Measurements from ENCODE around the gene GATA6. TPM values are rescaled to one million over a fixed set of nuclear protein-coding genes. Genes with fewer than 3 reads are reported as not detected.

Gene GATA6
- total and polyA plus RNA-seq, 2 experiments from 2014 or later, result 0.08 TPM; not detected in 1

DNA sequence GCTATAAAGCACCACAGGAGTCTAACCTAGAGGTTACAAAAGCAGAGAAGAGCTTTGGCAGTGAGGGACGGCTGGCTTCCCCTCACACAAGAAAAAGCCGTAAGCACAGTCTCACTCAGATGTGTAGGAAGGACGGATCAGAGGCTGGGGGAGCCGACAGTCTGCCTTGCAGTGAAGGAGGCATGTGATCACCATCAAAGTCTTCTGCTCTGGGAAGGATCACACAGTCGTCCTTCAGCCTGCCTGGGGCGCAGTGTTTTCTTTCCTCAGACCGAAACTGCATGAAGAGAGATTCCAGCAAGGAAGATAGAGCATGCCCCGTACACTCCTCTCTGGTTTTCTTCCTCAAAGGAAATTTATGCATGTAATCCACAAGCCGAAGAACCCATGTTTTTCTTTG lies 24.1 kb downstream of the GATA6 start (continued):
- TF ChIP-seq JUNB (IDR thresholded peaks at IDR 0.05; ENCODE audit: unreplicated experiment), result no peak
- no peak for TF ChIP-seq EZH2phosphoT487 (IDR thresholded peaks at IDR 0.05; ENCODE audit: unreplicated experiment)
- TF ChIP-seq, protein P1, sequence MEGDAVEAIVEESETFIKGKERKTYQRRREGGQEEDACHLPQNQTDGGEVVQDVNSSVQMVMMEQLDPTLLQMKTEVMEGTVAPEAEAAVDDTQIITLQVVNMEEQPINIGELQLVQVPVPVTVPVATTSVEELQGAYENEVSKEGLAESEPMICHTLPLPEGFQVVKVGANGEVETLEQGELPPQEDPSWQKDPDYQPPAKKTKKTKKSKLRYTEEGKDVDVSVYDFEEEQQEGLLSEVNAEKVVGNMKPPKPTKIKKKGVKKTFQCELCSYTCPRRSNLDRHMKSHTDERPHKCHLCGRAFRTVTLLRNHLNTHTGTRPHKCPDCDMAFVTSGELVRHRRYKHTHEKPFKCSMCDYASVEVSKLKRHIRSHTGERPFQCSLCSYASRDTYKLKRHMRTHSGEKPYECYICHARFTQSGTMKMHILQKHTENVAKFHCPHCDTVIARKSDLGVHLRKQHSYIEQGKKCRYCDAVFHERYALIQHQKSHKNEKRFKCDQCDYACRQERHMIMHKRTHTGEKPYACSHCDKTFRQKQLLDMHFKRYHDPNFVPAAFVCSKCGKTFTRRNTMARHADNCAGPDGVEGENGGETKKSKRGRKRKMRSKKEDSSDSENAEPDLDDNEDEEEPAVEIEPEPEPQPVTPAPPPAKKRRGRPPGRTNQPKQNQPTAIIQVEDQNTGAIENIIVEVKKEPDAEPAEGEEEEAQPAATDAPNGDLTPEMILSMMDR (conservative IDR thresholded peaks at IDR 0.05; ENCODE audit: low read depth in 2 of 2), result no peak
- TF ChIP-seq NANOG (IDR thresholded peaks at IDR 0.05; ENCODE audit: borderline replicate concordance), result no peak
- TF ChIP-seq, protein P2, sequence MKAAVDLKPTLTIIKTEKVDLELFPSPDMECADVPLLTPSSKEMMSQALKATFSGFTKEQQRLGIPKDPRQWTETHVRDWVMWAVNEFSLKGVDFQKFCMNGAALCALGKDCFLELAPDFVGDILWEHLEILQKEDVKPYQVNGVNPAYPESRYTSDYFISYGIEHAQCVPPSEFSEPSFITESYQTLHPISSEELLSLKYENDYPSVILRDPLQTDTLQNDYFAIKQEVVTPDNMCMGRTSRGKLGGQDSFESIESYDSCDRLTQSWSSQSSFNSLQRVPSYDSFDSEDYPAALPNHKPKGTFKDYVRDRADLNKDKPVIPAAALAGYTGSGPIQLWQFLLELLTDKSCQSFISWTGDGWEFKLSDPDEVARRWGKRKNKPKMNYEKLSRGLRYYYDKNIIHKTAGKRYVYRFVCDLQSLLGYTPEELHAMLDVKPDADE (IDR thresholded peaks at IDR 0.05), result no peak
- TF ChIP-seq ZNF114 (CRISPR knock-in tag; IDR thresholded peaks at IDR 0.05), result no peak
- TF ChIP-seq EZH2 (IDR thresholded peaks at IDR 0.05; ENCODE audit: low read depth, unreplicated experiment), result no peak
- TF ChIP-seq CREB1 (CRISPR knock-in tag; IDR thresholded peaks at IDR 0.05; ENCODE audit: low read depth), result no peak
- TF ChIP-seq, protein P3, sequence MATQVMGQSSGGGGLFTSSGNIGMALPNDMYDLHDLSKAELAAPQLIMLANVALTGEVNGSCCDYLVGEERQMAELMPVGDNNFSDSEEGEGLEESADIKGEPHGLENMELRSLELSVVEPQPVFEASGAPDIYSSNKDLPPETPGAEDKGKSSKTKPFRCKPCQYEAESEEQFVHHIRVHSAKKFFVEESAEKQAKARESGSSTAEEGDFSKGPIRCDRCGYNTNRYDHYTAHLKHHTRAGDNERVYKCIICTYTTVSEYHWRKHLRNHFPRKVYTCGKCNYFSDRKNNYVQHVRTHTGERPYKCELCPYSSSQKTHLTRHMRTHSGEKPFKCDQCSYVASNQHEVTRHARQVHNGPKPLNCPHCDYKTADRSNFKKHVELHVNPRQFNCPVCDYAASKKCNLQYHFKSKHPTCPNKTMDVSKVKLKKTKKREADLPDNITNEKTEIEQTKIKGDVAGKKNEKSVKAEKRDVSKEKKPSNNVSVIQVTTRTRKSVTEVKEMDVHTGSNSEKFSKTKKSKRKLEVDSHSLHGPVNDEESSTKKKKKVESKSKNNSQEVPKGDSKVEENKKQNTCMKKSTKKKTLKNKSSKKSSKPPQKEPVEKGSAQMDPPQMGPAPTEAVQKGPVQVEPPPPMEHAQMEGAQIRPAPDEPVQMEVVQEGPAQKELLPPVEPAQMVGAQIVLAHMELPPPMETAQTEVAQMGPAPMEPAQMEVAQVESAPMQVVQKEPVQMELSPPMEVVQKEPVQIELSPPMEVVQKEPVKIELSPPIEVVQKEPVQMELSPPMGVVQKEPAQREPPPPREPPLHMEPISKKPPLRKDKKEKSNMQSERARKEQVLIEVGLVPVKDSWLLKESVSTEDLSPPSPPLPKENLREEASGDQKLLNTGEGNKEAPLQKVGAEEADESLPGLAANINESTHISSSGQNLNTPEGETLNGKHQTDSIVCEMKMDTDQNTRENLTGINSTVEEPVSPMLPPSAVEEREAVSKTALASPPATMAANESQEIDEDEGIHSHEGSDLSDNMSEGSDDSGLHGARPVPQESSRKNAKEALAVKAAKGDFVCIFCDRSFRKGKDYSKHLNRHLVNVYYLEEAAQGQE (IDR thresholded peaks at IDR 0.05; ENCODE audit: unreplicated experiment), result no peak

DNA sequence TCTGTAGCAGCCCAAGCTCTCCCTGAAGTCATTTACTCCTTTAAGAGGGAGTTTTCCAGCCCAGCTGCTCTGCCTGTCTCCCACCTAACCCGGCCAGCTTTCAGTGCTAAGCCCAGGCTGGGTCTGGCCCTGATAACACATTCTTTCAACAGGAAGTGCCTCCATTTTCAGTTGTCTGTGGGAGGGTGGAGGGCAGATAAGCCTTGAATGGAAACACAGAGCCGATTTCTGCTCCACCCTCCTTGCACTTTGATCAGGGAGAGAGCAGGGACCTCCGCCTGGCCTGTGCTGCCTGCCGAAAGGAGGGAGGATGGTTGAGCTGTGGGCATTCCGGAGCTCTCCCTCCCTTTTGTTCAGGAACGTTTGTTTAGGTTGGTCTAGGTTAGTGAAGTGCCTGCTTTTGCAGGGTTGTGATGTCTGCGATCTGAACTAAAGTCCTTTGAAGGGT lies 24.8 kb downstream of the GATA6 start:
- Histone ChIP-seq H3K4me2 (no peak overlapping the region), H3K4me3 (no peak overlapping the region), H3K36me3 (ENCODE audit: insufficient read depth) (no peaks in the 10 kb centered on the region), H2AFZ (peak overlapping the region; percentile 76; the same call in 1 of the 2 replicates), H3K4me1 (ENCODE audit: insufficient read depth) (peaks cover 16% of the 10 kb centered on the region; the same call in 1 of the 2 replicates), H3K9me2 (ENCODE audit: insufficient read depth) (no peaks in the 10 kb centered on the region), H3K27ac (ENCODE audit: low read depth) (no peak overlapping the region), H3K79me2 (replicated peaks; ENCODE audit: insufficient read depth) (no peaks in the 10 kb centered on the region), H4K20me1 (replicated peaks; ENCODE audit: insufficient read depth) (no peaks in the 10 kb centered on the region), H3F3A (replicated peaks; ENCODE audit: low read depth) (no peaks in the 10 kb centered on the region), H3K27me3 (ENCODE audit: insufficient read depth) (no peaks in the 10 kb centered on the region)
- H3K9me3 Mint-ChIP-seq, result no peaks in the 10 kb centered on the region; the same call in 2 of the 3 replicates
- peak; percentile 43 for DNase-seq (ENCODE audit: low spot score)
- peaks cover 27% of the 10 kb centered on the region for H3K4me1 Mint-ChIP-seq
- H3K4me3 Mint-ChIP-seq, result no peak overlapping the region
- peak; percentile 76 for ATAC-seq
- no peaks in the 10 kb centered on the region for H3K36me3 Mint-ChIP-seq (ENCODE audit: low read depth)
- peaks cover 9% of the 10 kb centered on the region for H3K27me3 Mint-ChIP-seq (ENCODE audit: insufficient read depth, low read depth, poor library complexity)
- no peak overlapping the region for H3K27ac Mint-ChIP-seq
- TF ChIP-seq CREB1 (CRISPR knock-in tag; IDR thresholded peaks at IDR 0.05; ENCODE audit: low read depth) (no peak), STAT1 (IDR thresholded peaks at IDR 0.05; ENCODE audit: unreplicated experiment) (no peak)
- TF ChIP-seq, protein P4, sequence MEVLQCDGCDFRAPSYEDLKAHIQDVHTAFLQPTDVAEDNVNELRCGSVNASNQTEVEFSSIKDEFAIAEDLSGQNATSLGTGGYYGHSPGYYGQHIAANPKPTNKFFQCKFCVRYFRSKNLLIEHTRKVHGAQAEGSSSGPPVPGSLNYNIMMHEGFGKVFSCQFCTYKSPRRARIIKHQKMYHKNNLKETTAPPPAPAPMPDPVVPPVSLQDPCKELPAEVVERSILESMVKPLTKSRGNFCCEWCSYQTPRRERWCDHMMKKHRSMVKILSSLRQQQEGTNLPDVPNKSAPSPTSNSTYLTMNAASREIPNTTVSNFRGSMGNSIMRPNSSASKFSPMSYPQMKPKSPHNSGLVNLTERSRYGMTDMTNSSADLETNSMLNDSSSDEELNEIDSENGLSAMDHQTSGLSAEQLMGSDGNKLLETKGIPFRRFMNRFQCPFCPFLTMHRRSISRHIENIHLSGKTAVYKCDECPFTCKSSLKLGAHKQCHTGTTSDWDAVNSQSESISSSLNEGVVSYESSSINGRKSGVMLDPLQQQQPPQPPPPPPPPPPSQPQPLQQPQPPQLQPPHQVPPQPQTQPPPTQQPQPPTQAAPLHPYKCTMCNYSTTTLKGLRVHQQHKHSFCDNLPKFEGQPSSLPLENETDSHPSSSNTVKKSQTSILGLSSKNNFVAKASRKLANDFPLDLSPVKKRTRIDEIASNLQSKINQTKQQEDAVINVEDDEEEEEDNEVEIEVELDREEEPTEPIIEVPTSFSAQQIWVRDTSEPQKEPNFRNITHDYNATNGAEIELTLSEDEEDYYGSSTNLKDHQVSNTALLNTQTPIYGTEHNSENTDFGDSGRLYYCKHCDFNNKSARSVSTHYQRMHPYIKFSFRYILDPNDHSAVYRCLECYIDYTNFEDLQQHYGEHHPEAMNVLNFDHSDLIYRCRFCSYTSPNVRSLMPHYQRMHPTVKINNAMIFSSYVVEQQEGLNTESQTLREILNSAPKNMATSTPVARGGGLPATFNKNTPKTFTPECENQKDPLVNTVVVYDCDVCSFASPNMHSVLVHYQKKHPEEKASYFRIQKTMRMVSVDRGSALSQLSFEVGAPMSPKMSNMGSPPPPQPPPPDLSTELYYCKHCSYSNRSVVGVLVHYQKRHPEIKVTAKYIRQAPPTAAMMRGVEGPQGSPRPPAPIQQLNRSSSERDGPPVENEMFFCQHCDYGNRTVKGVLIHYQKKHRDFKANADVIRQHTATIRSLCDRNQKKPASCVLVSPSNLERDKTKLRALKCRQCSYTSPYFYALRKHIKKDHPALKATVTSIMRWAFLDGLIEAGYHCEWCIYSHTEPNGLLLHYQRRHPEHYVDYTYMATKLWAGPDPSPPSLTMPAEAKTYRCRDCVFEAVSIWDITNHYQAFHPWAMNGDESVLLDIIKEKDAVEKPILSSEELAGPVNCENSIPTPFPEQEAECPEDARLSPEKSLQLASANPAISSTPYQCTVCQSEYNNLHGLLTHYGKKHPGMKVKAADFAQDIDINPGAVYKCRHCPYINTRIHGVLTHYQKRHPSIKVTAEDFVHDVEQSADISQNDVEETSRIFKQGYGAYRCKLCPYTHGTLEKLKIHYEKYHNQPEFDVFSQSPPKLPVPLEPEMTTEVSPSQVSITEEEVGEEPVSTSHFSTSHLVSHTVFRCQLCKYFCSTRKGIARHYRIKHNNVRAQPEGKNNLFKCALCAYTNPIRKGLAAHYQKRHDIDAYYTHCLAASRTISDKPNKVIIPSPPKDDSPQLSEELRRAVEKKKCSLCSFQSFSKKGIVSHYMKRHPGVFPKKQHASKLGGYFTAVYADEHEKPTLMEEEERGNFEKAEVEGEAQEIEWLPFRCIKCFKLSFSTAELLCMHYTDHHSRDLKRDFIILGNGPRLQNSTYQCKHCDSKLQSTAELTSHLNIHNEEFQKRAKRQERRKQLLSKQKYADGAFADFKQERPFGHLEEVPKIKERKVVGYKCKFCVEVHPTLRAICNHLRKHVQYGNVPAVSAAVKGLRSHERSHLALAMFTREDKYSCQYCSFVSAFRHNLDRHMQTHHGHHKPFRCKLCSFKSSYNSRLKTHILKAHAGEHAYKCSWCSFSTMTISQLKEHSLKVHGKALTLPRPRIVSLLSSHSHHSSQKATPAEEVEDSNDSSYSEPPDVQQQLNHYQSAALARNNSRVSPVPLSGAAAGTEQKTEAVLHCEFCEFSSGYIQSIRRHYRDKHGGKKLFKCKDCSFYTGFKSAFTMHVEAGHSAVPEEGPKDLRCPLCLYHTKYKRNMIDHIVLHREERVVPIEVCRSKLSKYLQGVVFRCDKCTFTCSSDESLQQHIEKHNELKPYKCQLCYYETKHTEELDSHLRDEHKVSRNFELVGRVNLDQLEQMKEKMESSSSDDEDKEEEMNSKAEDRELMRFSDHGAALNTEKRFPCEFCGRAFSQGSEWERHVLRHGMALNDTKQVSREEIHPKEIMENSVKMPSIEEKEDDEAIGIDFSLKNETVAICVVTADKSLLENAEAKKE (CRISPR knock-in tag; IDR thresholded peaks at IDR 0.05), result no peak
